Activated CD8-positive, alpha-beta memory T cell treated with anti-CD3 and anti-CD28 coated beads, Interleukin-2, amount 50 U/mL, for 1 hour (primary cell): ENCODE results near the gene SAC3D1.
A peak's percentile ranks its signal among the peaks of the same experiment; 100 is the strongest.
"Not testable (repeated sequence)": the region's sequence is repeated elsewhere in the genome, so short reads cannot be mapped to it uniquely, and the experiment has no call there.

Experiments
- DNase-seq: peaks from one replicate; pipeline ENCODE4 v3.0.0-alpha.2; 2020; ENCODE audit errors: extremely low read depth

SAC3D1 gene

DNA sequence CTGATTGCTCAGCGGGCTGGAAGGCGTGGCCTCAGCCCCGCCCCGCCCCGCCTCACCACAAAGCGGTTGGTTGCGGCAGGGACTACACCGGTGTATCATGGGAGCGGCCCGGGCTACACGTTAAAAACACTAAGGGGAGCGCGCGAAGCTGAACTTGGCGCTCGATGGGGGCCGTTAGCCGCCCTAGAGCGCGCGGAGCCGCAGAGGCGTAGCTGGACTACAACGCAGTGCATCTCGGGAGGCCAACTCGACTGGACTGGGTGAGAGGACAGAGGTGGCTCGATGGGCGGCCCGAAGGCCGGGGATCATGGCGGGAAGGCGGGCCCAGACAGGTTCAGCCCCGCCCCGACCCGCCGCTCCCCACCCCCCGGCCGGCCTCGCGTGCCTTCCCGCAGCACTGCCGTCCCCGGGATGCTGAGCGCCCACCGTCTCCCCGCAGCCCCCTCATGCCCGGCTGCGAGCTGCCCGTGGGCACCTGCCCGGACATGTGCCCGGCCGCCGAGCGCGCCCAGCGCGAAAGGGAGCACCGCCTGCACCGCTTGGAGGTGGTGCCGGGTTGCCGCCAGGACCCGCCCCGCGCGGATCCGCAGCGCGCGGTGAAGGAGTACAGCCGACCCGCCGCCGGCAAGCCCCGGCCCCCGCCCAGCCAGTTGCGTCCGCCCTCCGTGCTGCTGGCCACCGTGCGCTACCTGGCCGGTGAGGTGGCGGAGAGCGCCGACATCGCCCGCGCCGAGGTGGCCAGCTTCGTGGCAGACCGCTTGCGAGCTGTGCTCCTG lies at the start of gene SAC3D1:
Gene SAC3D1, plus strand, starts transcription at position 364 of the 776 bp plus-strand sequence. Its CDS starts 83 bp downstream, at position 447.
- DNase-seq = peak; percentile 64

DNA sequence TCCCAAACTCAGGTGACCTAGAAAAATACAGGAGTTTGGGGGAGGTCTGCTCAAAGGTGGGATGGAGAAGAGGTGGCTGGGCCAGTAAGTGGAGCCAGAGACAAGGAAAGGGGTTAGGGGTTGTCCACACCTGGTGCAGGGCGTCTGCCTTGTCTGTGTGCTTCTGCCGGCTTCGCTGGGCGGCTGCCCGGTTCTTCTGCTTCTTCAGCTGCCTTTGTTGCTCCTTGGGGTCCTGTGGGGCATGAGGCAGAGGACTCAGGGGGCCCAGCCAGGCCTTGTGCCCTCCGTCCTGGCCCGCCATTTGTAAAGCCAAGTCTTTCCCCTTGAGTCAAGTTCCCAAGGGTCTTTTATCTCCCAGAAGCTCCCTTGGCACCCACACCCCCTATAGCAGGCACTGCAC lies 46.7 kb upstream of the SAC3D1 start:
- no peak for DNase-seq

DNA sequence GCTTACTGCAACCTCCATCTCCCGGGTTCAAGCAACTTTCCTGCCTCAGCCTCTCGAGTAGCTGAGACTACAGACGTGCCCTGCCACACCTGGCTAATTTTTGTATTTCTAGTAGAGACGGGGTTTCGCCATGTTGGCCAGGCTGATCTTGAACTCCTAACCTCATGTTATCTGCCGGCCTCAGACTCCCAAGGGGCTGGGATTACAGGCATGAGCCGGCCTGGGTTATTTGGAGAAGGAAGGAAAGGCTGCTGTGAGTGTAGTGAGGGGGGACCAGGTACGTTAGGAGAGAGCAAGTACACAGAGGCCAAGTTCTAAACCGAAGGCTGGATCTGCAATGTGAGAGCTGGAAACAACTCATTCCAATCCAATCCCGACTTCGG lies 44.7 kb upstream of the SAC3D1 start:
- DNase-seq = no peak

DNA sequence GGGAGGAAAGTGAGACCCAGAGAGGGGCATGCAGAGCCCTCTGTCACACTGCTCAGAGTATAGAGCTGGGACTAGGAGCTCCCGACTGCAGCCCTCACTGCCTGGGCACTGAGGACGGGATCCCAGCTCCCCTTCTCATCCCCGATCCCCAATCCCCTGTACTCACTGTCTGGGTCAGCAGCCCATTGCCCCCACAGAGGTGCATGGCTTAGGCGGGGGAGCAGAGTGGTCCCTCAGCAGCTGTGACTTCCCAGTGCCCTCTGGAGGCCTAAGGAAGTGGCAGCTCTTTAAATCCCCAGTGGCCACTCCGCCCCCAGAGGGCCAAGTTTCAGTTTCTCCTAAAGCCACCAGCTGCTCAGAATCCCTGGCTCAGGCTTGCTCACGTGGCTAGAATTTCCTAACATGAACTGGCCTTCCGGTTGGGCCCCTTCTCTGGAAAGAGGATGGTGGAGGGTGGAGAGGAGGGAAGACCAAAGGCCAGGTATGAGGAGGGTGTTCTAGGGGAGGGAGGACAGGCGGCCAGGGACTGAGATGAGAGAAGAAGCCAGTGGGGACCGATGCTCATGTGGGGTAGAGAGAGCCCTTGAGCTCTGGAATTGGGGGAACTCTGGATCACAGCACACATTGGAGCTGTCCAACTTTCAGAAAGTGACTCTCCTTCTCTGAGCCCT lies 44.2 kb upstream of the SAC3D1 start, which contains the start of gene BATF2:
Gene BATF2, minus strand, starts transcription at position 262 of the 671 bp plus-strand sequence. Its CDS starts 57 bp downstream, at position 205.
- DNase-seq = no peak

DNA sequence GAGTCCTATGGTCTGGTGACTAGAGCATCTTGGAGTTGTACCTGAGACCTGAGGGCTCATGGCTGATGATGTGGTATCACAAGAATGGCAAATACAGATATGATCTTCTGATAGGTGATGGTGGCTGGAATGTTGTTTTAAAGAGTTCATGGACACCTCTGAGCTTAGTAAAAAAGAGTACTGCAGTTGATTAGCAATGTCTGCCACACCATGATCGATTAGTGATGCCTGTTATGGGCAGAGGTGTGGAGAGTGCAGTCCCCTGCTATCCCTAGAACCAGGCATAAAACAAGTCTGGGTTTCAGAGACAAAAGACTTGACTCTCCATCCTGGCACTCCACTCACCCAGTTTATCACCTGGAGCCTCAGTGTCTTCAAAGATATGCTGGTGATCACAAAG lies 42.9 kb upstream of the SAC3D1 start:
- DNase-seq = no peak

DNA sequence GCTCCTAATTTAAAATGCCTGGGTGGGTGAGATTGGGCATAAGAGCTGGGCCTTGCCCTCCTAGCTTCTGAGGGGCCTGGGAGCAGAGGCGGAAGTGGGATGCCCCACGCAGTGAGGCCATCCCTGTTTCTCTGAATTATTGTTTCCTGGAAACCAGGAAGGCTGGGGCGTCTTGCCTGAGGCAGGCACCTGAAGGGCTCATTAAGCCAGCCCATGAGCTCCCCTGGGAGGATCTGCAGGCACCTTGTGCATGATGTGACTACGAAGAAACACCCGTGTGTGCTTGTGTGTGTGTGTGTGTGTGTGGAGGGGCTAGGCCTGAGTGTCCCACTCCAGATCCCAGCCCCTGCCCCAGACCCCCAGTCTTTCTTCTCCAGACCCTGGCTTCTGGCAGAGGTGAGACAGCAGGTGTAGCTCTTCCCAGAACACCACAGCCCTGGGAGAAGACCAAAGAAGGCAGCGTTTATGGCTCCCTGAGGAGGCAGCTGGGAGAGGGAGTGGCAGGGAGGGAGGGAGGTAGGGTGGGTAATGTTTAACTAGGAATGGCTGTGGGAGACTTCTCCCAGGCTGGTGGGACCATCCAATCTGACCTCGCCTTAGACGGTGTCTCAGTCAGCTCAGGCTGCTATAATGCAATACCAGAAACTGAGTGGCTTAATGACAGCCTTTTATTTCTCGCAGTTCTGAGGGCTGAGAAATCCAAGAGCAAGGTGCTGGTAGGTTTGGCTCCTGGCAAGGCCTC lies 42.1 kb upstream of the SAC3D1 start:
- DNase-seq = no peak

DNA sequence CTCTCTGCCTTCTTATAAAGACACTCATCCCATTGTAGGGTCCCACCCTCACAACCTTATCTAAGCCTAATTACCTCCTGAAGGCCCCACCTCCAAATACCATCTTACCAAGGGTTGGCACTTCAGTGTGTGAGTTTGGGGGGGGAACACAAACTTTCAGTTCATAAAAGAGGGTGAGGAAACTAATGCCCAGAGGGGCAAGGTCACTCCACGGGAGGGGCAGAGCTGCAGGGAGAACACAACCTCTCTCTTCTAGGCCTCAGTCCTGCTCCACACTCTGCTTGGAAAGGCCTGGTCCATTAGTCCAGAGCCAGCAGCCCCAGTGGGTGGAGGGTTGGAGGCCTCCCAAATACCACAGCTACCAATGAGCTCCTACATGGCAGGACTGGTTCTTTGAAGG lies 41.5 kb upstream of the SAC3D1 start:
- no peak for DNase-seq

DNA sequence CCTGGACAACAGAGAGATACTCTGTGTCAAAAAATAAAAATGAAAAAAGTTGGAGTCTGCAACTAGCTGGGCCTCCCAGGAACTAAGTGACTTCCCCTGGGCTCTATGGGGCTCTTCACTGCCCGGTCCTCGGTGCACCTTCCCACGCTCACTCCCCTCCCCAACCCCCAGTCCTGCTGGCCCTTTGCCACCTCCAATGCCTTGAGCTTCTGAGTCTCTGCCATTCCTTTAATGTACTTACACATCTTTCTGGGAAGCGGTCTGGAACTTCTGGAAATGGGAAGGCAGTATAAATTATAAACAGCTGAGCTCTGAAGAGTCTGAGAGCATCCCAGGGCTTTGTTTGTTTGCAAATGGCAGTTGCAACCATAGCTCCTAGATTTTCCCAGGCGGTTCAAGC lies 38.3 kb upstream of the SAC3D1 start:
- no peak for DNase-seq

DNA sequence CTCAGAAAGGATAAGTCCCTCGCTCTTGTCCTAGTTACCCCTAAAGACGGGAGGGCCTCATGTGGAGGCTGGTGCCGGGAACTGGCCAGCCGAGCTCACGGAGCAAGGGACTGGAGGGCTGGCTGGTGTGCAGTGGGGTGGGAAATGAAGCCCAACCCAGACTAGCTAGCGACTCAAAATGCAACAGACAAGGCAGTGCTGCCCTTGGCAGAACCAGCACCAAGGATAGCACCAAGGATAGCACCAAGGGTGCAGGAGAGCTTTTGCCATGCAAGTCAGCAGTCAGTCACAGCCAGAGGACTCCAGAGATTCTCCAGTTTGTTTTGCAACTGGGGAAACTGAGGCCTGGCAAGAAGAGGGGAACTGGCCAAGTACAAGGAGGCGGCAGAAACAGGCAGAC lies 37.7 kb upstream of the SAC3D1 start:
- no peak for DNase-seq

DNA sequence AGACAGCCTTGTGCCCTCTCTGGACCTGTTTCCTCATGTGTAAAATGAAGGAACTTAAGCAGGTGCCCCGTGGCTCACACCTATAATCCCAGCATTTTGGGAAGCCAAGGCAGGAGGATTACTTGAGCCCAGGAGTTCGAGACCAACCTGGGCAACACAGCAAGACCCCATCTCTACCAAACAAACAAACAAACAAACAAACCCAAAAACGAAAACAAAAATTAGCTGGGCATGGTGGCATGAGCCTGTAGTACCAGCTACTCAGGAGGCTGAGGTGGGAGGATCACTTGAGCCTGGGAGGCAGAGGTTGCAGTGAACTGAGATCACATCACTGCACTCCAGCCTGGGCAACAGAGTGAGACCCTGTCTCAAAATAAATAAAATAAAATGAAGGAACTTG lies 37.0 kb upstream of the SAC3D1 start:
- DNase-seq = not testable (repeated sequence)

DNA sequence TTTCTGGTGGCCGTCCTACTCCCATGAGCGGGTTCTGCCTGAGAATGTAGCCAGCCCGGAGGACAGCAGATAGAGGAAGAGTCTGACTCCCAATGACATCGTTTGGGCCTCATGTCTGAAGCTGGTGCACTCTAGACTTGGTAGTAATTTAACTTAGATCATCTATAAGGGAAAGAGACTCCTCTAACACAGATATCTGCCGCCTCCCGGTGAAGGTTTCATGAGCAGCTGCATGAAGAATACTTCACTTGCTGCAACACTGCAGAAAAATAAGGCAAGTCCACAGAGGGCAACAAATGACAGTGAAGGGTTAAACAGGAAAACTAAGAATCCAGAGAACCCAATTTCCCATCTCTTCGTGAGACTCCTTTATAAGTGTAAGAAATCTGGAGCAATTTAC lies 33.0 kb upstream of the SAC3D1 start:
- DNase-seq = no peak

DNA sequence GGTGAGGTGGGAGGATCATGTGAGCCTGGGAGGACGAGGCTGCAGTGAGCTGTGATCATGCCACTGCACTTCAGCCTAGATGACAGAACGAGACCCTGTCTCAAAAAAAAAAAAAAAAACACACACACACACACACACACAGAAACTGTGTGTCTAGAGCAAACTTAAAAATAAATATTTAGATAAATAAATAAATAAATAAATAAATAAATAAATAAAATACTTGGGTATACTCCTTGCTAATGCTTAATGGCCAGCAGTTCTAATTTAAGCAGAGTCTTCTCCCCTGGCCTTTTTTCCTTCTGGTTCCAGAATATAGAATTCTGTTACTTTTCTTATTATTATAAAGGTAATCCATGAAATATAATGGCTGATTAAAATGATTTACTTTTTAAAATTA lies 32.1 kb upstream of the SAC3D1 start:
- DNase-seq = no peak

DNA sequence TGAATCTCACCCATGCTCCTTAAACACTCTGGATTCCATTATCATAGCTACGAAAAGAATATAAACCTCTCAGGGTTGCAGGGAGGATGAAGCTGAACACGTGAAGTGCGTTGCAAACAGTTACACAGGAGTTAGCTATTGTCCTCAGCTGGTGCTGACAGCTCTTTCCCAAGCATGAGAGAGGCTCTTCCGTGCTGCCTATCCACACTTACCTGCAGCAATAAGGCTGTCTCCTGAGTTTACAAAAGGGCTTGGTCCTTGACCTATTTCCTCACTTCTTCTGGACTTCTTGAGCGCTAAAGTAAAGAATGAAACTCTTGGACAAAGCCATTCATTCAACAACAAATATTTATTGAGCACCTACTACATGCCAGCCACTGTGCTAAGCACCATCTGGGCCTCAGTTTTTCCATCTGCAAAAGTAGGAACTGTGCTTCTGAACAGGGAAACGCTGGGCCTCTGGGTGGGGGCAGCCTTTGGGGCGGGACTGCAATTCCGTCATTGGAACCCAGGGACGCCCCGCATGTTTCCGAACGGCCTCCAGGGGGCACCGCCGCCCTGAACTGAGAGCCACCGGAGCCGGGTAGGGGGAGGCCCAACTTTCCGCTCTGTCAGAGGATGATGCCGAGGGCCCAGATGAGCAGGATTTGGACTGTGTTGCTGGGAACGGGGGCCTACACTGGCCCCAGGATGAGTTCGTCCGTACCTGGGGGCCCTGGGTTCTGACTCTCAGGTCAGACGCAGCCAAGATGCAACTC lies 27.7 kb upstream of the SAC3D1 start:
- peak; percentile 66 for DNase-seq

DNA sequence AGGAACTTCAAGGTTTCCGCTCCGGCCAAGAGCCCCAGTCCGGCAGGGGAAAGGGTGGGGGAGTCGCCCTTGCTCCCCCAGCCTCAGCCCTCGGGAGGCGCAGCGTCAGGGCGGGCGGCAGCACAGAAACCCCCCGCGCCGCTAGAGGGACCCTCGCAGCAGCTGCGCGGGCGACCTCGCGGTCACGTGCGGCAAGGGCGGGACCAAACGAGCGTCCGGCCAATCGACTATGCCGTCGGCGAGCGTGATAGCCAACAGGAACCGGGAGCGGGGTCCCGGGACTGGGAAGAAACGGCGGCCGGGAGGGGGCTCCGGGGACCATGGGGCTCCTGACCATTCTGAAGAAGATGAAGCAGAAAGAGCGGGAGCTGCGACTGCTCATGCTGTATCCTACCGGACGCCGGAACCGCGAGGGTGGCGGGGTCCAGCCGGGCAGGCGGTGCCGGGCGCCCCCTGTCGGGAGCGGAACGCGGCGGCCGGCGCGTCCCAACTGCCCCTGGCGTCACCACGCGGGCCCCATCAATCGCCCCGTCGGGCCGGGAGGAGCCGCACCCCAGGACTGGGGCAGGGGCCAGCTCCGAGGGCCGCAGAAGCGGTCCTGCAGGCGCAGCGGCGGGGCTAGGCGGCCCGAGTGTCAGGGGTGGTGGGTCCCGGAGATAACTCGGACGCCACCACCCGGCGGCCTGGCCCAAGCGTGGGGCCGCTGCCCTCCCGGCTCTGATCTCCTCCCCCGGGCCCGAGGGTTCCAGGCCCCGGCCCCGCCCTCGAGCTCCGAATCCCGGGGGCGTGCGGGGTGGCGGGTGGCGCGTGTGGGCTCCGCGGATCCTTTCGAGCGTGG lies 26.9 kb upstream of the SAC3D1 start, which contains the start of gene ARL2:
Gene ARL2, plus strand, starts transcription at position 273 of the 838 bp plus-strand sequence. Its CDS starts 48 bp downstream, at position 321.
- DNase-seq = peak; percentile 70

DNA sequence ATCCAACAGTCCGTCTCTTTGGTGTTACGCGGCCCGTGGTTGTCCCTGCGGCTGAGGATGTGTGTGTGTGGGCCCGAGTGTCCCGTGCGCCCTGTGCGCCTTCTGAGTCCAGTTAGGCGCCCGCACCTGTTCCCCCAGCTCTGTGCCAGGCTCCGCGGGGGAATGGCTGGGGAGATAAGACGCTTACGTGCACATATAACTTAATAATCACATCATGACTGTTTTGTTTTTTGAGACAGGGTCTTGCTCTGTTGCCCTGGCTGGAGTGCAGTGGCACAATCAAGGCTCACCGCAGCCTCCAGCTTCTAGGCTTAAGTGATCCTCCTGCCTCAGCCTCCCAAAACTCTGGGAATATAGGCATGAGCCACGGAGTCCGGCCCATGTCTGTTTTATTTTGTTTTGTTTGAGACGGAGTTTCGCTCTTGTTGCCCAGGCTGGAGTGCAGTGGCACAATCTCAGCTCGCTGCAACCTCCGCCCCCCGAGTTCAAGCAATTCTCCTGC lies 26.2 kb upstream of the SAC3D1 start:
- no peak for DNase-seq

DNA sequence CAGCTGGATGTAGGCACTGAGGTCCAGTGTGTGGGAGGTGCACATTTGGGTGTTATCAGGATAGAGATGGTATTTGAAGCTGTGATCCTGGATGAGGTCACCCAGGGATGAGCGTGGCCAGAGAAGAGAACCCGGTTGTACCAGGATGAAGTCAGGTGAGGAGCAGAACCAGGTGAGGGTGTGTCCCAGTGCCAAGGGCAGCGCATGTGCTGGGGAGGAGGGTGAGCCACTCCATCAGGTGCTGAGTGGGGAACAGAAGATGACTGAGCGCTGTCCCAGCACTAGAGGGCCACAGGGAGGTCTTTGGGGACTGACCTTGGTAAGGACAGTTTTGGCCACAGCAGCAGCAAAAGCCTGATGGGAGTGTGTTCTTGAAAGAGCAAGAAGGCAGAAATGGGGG lies 24.3 kb upstream of the SAC3D1 start:
- no peak for DNase-seq

DNA sequence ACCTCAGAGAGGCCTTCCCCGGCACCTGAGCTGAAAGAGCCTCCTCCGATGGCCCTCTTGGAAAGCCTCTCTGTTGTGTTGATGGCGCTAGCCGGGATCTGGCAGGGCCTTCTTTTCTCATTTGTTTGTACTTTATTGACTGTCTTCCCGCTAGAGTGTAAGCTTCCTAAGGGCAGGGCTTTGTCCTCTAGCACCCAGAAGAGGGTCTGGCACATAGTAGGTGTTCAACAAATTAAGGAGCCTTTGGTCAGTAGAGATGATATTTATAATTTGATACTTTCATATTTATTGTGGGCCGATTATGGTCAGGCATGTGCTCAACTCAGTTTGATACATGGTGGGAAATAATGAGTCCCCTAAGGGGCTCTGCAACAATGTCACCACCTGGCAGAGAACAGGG lies 23.1 kb upstream of the SAC3D1 start:
- no peak for DNase-seq

DNA sequence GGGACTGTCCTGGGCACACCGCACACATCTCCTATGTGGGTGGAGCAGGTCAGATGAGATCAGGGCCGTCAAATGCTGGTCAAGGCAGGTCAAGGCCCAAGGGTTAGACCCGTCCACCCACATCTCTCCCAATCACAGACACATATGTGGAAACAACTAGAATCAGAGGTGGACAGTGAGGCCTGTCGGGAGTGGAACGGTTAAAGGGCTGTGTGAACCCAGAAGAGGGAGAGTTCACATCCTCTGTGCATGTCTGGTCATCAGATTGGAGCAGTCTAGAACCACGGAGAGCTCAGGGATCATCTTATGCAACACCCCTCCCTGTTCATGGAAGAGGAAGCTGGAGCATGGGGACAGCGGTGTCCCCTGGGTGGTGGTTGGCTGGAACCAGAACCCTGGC lies 21.2 kb upstream of the SAC3D1 start:
- DNase-seq = no peak

DNA sequence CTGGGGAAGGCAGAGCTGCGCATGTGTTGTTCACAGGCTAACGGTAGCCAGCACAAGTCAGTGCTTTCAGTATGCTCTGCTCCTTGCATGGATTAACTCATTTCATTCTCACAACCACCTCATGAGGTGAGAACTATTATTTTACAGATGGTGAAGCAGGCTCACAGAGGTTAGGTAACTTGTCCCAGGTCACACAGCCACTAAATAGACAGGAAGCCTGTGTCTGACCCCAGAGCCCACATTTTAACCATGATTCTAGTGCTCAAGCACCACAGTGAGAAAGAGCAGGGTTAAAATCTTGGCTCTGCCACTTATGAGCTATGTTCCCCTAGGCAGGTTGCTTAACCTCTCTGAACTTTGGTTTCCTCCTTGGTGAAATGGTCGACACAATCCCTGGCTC lies 20.0 kb upstream of the SAC3D1 start:
- DNase-seq = no peak

DNA sequence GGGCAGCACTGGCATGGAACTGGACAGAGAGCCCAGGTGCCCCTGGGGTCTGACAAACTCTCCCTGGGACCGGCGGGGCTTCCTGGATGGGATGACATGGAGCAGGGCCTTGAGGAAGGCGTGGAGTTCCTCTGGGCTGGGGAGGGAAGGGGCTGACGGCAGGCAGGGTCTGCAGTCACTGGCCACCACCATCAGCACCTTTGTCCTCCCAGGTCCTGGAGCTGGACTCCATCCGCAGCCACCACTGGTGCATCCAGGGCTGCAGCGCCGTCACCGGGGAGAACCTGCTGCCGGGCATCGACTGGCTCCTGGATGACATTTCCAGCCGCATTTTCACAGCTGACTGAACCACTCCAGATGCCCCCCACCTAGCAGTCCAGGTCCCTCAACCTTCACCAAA lies 19.5 kb upstream of the SAC3D1 start:
- no peak for DNase-seq

DNA sequence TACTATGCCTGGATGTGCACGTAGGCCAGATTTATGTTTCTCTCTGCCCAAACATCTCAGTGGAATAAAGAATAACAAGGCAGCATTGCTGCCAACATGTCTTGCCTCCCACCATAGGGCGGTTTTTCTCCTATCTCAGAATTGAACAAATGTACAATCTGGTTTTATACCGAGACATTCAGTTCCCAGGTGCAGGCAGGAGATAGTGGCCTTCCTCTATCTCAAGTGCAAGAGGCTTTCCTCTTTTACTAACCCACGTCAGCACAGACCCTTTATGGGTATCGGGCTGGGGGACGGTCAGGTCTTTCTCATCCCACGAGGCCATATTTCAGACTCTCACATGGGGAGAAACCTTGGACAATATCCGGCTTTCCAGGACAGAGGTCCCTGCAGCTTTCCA lies 17.5 kb upstream of the SAC3D1 start:
- not testable (repeated sequence) for DNase-seq
